HUDEP-2 (cell line): ENCODE results near the gene PCDHGA6.
A peak's percentile ranks its signal among the peaks of the same experiment; 100 is the strongest.
"Not testable (repeated sequence)": the region's sequence is repeated elsewhere in the genome, so short reads cannot be mapped to it uniquely, and the experiment has no call there.

Experiments
- DNase-seq, 76 experiments: peaks; one replicate each; lab custom pipeline; 2025; ENCODE audit not compliant: unreplicated experiment in 76 of 76; lab: John Stamatoyannopoulos, UW

PCDHGA6 gene

DNA sequence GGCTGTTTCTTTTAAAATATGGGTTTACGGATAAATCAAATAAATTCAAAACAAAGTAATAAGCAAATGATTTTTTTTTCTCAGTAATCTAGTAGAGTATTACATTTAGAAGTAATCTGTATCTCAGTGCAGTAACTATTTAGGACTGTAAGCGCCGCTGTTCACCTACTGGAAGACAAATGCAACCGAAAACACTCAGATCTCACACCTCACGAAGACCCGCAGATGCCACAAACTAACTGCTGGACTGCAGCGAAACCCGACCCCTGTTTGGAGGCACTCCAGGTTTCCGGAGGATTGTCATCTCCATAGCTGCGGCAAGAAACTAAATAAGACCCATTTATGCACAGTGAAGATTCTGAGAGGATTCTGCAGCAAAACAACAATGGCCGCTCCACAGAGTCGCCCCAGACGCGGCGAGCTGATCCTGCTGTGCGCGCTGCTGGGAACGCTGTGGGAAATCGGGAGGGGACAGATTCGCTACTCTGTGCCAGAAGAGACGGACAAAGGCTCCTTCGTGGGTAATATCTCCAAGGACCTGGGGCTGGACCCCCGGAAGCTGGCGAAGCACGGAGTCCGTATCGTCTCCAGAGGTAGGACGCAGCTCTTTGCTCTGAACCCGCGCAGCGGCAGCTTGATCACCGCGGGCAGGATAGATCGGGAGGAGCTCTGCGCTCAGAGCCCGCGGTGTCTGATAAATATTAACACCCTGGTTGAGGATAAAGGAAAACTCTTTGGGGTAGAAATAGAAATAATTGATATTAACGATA, 18.9 kb downstream of the PCDHGA6 start, which contains the start of gene PCDHGA8:
TSS of gene PCDHGA8 (plus strand) at position 205 of the 770 bp plus-strand sequence. CDS start at position 386, 181 bp downstream.
- no peak for DNase-seq

GRCh38 chr5:141393267-141393666, 19.6 kb downstream of the PCDHGA6 start:
- DNase-seq: no peak

GRCh38 chr5:141394401-141395187, 20.9 kb downstream of the PCDHGA6 start:
- not testable (repeated sequence) for DNase-seq

GRCh38 chr5:141397756-141398551, 24.3 kb downstream of the PCDHGA6 start, which contains the start of gene PCDHGB5:
Gene PCDHGB5 (plus strand): TSS chr5:141397947. CDS start chr5:141398128, 181 bp downstream.
- peak in 9 of 76 experiments; percentile 2 to 25 (median 11) for DNase-seq

DNA sequence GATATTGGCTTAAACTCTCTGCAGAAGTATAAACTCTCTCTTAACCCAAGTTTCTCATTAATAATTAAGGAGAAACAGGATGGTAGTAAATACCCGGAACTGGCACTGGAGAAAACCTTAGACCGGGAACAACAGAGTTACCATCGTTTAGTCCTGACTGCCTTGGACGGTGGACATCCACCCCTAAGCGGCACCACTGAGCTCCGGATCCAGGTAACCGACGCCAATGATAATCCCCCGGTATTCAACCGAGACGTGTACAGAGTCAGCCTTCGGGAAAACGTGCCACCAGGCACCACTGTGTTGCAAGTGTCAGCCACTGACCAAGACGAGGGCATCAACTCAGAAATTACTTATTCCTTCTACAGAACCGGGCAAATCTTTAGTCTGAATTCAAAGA, 24.9 kb downstream of the PCDHGA6 start:
- no peak for DNase-seq

- DNase-seq: no peak
Observed at GRCh38 chr5:141399555-141400258, 26.0 kb downstream of the PCDHGA6 start.

DNA sequence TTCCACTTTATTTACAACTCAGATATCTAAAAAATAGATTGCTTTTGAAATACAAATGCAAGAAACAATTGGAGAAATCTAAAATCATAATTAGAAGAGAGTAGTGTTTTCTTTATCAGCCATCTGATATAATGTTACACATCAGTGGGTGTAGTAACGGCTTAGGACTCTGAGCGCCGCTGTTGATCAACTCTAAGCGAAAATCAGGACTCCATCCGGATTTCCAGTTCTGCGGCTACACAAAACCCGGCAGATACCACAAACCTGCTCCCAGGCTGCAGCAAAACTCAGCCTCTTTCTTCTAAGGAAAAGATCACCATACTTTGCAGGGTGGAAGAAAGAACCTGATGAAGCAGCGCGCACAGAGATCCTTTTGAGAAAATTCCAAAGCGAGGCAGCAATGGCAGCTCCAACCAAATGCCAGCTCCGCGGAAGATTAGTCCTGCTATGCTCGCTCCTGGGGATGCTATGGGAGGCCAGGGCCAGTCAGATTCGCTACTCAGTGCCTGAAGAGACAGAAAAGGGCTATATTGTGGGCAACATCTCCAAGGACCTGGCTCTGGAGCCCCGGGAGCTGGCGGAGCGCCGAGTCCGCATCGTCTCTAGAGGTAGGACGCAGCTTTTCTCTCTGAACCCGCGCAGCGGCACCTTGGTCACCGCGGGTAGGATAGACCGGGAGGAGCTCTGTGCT, 29.0 kb downstream of the PCDHGA6 start, which contains the start of gene PCDHGA9:
TSS of gene PCDHGA9 (plus strand) at position 226 of the 691 bp plus-strand sequence. CDS start at position 401, 175 bp downstream.
- DNase-seq: no peak

- DNase-seq: no peak
Observed at GRCh38 chr5:141403387-141403786, 29.7 kb downstream of the PCDHGA6 start.

GRCh38 chr5:141407790-141408505, 34.3 kb downstream of the PCDHGA6 start, which contains the start of gene PCDHGB6:
Gene PCDHGB6 (plus strand): TSS chr5:141408021. CDS start chr5:141408203, 182 bp downstream.
- peak in 10 of 76 experiments; percentile 3 to 22 (median 14) for DNase-seq

- no peak for DNase-seq
Observed at GRCh38 chr5:141409598-141410306, 36.1 kb downstream of the PCDHGA6 start.

GRCh38 chr5:141411575-141411974, 37.9 kb downstream of the PCDHGA6 start:
- no peak for DNase-seq

GRCh38 chr5:141412854-141413539, 39.3 kb downstream of the PCDHGA6 start, which contains the start of gene PCDHGA10:
Gene PCDHGA10 (plus strand): TSS chr5:141412987. CDS start chr5:141413176, 189 bp downstream.
- DNase-seq: peak in 54 of 76 experiments; percentile 1 to 67 (median 30)

- peak in 1 of 76 experiments; percentile 6 for DNase-seq
Observed at GRCh38 chr5:141413540-141414069, 39.9 kb downstream of the PCDHGA6 start.

DNA sequence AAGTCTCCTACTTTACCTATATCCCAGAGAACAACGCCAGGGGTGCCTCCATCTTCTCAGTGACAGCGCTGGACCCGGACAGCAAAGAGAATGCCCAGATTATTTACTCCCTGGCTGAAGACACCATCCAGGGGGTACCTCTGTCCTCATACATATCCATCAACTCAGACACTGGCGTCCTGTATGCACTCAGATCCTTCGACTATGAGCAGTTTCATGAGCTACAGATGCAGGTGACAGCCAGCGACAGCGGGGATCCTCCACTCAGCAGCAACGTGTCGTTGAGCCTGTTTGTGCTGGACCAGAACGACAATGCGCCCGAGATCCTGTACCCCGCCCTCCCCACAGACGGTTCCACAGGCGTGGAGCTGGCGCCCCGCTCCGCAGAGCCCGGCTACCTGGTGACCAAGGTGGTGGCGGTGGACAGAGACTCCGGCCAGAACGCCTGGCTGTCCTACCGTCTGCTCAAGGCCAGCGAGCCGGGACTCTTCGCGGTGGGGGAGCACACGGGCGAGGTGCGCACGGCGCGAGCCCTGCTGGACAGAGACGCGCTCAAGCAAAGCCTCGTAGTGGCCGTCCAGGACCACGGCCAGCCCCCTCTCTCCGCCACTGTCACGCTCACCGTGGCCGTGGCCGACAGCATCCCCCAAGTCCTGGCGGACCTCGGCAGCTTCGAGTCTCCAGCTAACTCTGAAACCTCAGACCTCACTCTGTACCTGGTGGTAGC, 41.0 kb downstream of the PCDHGA6 start:
- not testable (repeated sequence) for DNase-seq

- DNase-seq: not testable (repeated sequence)
Observed at GRCh38 chr5:141415275-141415618, 41.6 kb downstream of the PCDHGA6 start.

- DNase-seq: peak in 37 of 76 experiments; percentile 1 to 63 (median 22)
Observed at GRCh38 chr5:141417494-141418172, 43.9 kb downstream of the PCDHGA6 start, which contains the start of gene PCDHGB7. Gene PCDHGB7 (plus strand): TSS chr5:141417677. CDS start chr5:141417860, 183 bp downstream.
